ENCODE results near the gene FRMD4B. TPM values are rescaled to one million over a fixed set of nuclear protein-coding genes. Genes with fewer than 3 reads are reported as not detected.

FRMD4B gene
- polyA plus RNA-seq, 1 experiment: 0.09 TPM

DNA sequence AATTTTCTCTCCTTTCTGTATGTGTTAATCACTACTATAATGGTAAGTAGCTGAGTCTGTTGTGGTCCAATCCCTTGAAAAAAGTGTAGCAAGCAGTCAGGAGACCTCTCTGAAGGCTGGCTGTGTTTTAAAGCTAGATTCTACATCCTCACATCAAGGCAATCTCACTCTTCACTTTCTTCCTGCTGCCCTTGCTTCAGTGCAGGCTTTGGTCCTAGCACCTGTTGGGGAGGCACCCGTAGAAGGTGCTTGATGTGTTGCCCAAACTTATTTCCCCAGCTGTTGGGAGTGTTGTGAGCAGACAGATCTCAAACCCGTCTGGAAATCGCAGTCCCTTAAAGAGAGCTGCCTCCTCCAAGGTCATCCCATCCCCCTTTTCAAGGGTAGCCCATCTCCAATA lies 8.6 kb downstream of the FRMD4B start:
- CTCF ChIA-PET: interaction anchor here (1.4 kb wide), 1 partner anchor 67 kb away, joined by 3 read pairs; no protein-coding TSS in a partner anchor
- Histone ChIP-seq H3K27me3 (ENCODE audit: control insufficient read depth, insufficient read depth, low read length) (0 out of 2 replicates have a peak, but pooled peaks cover 2% of the 10 kb centered on the region), H3K4me3 (ENCODE audit: low read depth, low read length) (no peak overlapping the region), H3K36me3 (ENCODE audit: control insufficient read depth, insufficient read depth, low read length) (no peaks in the 10 kb centered on the region)
- POLR2A ChIA-PET: no interaction called here
- no peak for DNase-seq (ENCODE audit: low read depth)
- TF ChIP-seq, protein P1, sequence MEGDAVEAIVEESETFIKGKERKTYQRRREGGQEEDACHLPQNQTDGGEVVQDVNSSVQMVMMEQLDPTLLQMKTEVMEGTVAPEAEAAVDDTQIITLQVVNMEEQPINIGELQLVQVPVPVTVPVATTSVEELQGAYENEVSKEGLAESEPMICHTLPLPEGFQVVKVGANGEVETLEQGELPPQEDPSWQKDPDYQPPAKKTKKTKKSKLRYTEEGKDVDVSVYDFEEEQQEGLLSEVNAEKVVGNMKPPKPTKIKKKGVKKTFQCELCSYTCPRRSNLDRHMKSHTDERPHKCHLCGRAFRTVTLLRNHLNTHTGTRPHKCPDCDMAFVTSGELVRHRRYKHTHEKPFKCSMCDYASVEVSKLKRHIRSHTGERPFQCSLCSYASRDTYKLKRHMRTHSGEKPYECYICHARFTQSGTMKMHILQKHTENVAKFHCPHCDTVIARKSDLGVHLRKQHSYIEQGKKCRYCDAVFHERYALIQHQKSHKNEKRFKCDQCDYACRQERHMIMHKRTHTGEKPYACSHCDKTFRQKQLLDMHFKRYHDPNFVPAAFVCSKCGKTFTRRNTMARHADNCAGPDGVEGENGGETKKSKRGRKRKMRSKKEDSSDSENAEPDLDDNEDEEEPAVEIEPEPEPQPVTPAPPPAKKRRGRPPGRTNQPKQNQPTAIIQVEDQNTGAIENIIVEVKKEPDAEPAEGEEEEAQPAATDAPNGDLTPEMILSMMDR (IDR thresholded peaks at IDR 0.05; ENCODE audit: insufficient read depth, low read depth, low read length): no peak

DNA sequence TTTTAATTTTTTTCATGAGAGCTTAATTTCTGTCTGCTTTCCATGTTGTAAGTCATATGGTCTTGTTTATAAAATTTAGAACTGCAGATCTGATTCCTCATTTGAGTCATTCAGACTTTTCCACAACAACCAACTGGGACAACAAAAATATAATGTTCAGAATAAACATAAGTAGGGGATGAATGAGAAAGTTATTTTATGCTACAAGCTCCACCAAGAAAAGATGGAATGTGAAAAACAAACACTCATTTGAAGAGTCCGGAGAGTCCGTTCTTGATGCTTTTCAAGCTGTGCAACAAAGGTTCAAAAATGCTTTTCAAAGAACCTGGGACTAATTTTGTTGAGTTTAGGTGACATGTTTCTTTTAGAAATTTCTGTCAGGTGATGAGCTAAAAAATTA lies 9.2 kb downstream of the FRMD4B start:
- TF ChIP-seq, protein P1 (IDR thresholded peaks at IDR 0.05; ENCODE audit: insufficient read depth, low read depth, low read length): no peak
- H3K36me3 ChIP-seq (ENCODE audit: control insufficient read depth, insufficient read depth, low read length): no peaks in the 10 kb centered on the region
- CTCF ChIA-PET: interaction anchor here (1.4 kb wide), 1 partner anchor 67 kb away, joined by 3 read pairs; no protein-coding TSS in a partner anchor
- POLR2A ChIA-PET: no interaction called here
- 0 out of 2 replicates have a peak, but pooled peaks cover 2% of the 10 kb centered on the region for H3K27me3 ChIP-seq (ENCODE audit: control insufficient read depth, insufficient read depth, low read length)
- no peak overlapping the region for H3K4me3 ChIP-seq (ENCODE audit: low read depth, low read length)
- DNase-seq (ENCODE audit: low read depth): no peak

DNA sequence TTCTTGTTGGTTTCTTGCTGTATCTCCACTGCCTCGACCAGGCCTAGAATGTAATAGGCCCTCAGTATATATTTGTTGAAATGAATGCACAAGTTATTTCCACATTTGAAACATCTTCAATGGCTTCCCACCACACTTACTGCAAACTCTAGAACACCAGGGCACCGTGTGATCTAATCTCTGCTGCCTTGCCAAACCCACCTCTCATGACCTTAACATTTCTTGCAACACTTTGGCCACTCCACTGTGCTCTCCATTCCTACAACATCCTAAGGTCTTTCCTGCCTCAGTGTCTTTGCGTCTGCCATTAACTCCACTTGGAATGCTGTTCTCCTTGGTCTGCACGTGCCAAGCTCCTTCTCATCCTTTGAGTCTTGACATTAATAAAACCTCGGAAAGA lies 14.1 kb downstream of the FRMD4B start:
- POLR2A ChIA-PET: no interaction called here
- CTCF ChIA-PET: interaction anchor here (2.3 kb wide), 1 partner anchor 38 kb away, joined by 6 read pairs; no protein-coding TSS in a partner anchor
- TF ChIP-seq, protein P1 (IDR thresholded peaks at IDR 0.05; ENCODE audit: insufficient read depth, low read depth, low read length): no peak
- DNase-seq (ENCODE audit: low read depth): no peak
- H3K4me3 ChIP-seq (ENCODE audit: low read depth, low read length): no peak overlapping the region
- no peaks in the 10 kb centered on the region for H3K36me3 ChIP-seq (ENCODE audit: control insufficient read depth, insufficient read depth, low read length)
- no peaks in the 10 kb centered on the region for H3K27me3 ChIP-seq (ENCODE audit: control insufficient read depth, insufficient read depth, low read length)

DNA sequence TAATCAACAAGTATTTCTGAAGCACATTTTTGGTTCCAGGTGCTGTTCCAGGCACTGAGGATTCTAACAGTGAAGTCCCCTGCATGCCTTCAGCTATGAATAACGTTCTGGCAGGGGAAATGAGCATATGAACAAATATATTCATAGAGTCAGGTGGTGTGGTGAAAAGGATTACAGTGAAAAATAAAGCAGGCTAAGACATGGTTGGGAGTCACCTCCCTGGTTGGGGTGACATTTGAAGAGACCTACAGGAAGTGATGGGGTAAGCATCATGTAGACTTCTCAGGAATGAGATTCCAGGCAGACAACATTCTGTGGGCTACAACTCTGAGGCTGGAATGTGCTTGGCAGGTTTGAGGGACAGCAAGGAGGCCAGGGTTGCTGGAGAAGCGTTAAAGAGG lies 15.0 kb downstream of the FRMD4B start:
- CTCF ChIA-PET: interaction anchor here (1.2 to 2.3 kb wide), 2 partner anchors 10 to 39 kb away, joined by 4 to 6 read pairs; no protein-coding TSS in a partner anchor
- TF ChIP-seq, protein P1 (IDR thresholded peaks at IDR 0.05; ENCODE audit: insufficient read depth, low read depth, low read length): no peak
- Histone ChIP-seq H3K36me3 (ENCODE audit: control insufficient read depth, insufficient read depth, low read length) (no peaks in the 10 kb centered on the region), H3K27me3 (ENCODE audit: control insufficient read depth, insufficient read depth, low read length) (no peaks in the 10 kb centered on the region), H3K4me3 (ENCODE audit: low read depth, low read length) (no peak overlapping the region)
- POLR2A ChIA-PET: no interaction called here
- DNase-seq (ENCODE audit: low read depth): no peak

DNA sequence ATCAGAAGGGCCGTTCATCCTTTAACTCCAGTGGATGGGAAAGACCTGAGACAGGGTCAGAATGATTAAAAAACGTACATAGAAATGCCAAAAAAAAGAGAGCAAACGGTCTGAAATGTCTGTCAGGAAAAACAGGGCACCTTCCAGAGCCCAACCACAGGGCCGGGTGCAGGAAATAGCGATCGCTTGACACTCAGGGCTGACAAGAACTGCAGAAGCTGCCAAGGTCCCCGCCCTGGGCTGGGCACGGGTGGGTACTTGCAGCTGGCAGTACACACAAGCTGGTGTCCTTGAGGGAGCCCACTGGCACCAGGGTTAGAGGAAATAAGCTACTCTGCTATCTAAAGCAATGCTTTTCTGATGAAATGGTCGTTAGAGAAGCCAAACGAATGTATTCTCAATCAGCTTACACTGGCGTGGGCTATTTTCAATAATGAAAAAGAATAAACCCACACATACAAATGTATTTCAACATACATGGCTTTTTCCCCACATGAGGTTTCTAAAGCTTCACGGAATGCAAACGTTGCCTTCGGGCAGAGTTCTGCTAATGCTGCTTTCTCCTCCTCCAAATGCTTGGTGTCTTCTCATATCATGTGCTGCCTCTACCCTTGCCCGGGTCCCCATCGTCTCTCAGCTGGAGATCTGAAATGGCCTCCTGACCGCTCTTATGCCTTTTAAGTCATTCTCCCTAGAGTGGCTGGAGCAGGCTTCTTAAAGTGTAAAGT lies 15.6 kb downstream of the FRMD4B start:
- TF ChIP-seq, protein P1 (IDR thresholded peaks at IDR 0.05; ENCODE audit: insufficient read depth, low read depth, low read length): no peak
- CTCF ChIA-PET: interaction anchor here (1.2 to 2.3 kb wide), 2 partner anchors 11 to 39 kb away, joined by 4 to 6 read pairs; no protein-coding TSS in a partner anchor
- Histone ChIP-seq H3K4me3 (ENCODE audit: low read depth, low read length) (no peak overlapping the region), H3K27me3 (ENCODE audit: control insufficient read depth, insufficient read depth, low read length) (no peaks in the 10 kb centered on the region), H3K36me3 (ENCODE audit: control insufficient read depth, insufficient read depth, low read length) (no peaks in the 10 kb centered on the region)
- DNase-seq (ENCODE audit: low read depth): no peak
- POLR2A ChIA-PET: no interaction called here

Measured in BJ (cell line).